GM19324 (cell line): ENCODE measurements around the gene TRIM56.
"Not testable (repeated sequence)": the region's sequence is repeated elsewhere in the genome, so short reads cannot be mapped to it uniquely, and the experiment has no call there.

ENCODE experiments used
- ATAC-seq: cut with Tn5 transposase; IDR thresholded peaks from one replicate; pipeline ENCODE4 v1.9.1; 2021; ENCODE audit warnings: mild to moderate bottlenecking, moderate library complexity; ENCODE audit not compliant: unreplicated experiment, low FRiP score

The TRIM56 gene

DNA sequence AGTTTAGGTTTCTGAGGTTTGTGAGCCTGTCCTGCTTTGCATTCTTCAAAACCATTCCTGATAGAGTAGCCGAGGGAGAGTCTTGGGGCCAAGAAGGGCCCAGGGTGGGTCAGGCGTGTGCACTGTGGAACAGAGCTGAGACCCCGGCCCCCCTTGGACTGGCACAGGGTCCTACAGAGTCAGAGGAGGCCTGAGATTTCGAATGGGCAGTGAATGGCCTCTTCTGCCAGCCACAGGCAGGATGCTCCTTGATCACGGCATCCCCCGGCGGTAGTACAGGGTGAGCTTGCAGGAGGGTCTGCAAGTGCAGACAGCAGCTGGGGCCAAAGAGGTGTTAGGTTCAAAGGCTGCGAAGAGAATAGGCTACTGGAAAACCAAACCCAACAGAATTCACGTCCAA lies 4.6 kb downstream of the TRIM56 start:
- ATAC-seq, result no peak

DNA sequence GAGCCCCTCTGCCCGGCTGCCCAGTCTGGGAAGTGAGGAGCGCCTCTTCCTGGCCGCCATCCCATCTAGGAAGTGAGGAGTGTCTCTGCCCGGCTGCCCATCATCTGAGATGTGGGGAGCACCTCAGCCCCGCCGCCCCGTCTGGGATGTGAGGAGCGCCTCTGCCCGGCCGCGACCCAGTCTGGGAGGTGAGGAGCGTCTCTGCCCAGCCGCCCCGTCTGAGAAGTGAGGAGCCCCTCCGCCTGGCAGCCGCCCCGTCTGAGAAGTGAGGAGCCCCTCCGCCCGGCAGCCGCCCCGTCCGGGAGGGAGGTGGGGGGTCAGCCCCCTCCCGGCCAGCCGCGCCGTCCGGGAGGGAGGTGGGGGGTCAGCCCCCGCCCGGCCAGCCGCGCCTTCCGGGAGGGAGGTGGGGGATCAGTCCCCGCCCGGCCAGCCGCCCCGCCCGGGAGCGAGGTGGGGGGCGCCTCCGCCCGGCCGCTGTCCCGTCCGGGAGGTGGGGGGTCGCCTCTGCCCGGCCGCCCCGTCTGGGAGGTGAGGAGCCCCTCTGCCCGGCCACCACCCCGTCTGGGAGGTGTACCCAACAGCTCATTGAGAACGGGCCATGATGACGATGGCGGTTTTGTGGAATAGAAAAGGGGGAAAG lies 7.1 kb downstream of the TRIM56 start:
- not testable (repeated sequence) for ATAC-seq

DNA sequence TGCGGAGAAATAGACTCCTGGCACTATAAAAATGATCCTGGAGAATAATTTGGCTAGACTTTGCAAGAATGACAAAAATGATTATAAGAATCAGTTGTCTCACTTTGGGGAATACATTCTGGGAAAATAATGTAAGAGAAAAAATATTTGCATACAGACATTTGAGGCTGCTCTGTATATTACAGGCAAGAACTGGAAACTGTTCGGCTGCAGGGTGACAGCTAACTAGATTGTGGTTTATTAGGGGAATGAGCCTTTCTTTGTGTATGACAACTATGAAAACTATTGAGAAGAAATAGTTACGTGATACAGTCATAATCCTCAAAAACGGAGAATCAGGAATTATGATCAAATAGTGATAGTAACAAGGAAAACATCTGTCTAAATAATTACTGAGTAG lies 8.6 kb downstream of the TRIM56 start:
- ATAC-seq, result no peak

DNA sequence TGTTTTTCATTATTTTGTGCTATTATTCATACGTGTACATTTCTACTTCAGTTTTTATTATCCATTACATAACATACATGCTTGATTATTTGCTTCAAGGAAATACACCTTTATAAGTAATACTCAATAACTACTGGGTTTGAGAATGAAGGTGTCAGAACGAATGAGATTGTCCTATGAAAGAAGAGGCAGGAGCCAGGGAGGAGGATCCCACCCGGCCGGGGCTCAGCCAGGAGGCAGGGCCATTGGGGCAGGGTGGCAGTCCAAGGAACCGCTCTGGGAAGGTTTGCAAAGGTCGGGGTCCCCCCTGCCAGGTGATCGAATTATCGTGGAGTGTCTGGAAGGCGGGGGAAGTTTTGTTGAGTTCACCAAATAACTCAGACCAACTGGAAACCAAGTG lies 9.1 kb downstream of the TRIM56 start:
- no peak for ATAC-seq

DNA sequence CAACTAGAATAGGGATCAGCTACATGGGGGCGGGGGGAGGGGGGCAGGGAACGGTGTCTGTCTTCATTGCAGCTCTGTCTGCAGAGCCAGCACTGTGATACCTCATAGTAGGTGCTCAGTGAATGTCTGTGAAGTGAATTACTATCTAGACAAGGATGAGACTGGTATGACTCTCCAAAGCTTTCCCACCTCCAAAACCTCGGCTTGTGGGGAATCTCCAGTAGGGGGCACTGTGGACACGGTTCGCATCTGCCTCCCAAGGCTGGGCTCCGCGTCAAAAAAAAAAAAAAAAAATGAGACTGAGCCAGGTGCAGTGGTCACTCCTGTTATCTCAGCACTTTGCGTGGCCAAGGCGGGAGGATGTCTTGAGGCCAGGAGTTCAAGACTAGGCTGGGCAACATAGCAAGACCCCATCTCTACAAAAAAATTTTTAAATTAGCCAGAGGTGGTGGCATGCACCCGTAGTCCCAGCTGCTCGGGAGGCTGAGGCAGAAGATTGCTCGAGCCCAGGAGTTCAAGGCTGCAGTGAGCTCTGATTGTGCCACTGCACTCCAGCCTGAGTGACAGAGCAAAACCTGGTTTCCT lies 9.6 kb downstream of the TRIM56 start:
- no peak for ATAC-seq

DNA sequence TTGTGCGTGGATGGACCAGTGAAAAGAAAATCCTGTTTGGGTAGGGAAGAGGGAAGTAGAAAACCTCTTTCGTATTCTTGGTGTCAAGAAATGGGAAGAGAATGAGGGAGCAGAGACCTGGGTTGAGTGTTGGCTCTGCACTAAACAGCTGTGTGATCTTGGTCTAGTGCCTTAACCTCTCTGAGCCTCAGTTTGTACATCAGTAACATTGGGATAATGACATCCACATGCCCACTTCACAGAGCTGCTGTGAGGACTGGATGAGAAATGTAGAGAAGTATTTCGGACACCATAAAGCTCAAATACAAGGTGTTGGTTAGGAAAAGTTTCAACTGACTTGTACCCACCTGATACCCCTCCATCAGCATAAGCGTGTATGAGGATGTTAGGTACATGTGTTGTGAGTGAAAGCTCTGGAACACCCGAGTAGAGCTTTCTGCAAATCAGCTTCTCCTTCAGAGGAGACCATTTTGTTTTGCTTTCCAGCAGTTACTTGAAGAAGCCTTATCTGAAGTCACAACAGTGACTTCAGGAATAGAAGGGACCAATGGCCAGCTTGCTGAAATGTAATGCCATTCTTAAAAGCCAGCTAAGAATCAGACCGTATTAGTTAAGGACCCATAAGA lies 11.2 kb downstream of the TRIM56 start:
- ATAC-seq, result no peak

DNA sequence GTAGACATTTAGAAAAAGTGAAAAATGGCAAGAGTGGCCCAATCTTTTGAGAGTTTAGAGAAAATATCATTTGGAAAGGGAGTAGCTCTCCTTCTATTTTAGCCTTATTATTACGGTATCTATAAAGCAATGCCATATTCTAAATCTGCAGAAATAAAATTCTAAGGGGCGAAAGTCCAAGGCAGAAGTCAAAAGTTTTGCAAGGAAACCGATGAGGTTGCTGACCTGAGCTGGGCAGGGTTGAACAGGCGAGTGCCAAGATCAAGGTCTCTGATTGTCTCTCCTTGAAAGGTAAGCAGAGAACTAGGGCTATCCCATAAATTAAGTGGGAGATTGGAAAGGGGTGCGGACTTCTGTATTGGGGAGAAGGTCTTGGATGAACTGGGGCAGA lies 11.7 kb downstream of the TRIM56 start:
- ATAC-seq, result no peak

DNA sequence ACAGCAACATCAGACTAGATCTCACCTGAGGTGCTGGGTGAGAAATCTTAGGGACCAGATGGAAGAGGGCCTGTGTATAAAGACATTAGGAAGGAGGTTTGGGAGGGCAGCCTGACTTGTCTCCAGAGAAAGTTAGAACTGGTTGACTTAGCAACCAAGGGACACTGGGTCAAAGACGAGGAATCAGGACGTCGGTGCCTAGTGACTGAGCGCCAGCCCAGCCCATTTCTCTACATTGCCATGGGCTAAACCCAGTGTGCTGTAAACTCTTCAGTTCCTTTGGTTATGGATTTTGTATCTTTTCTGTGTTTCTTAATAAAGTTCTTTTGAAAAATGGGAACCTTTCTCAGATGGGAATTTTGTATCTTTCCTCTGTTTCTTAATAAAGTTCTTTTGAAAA lies 12.3 kb downstream of the TRIM56 start:
- no peak for ATAC-seq

DNA sequence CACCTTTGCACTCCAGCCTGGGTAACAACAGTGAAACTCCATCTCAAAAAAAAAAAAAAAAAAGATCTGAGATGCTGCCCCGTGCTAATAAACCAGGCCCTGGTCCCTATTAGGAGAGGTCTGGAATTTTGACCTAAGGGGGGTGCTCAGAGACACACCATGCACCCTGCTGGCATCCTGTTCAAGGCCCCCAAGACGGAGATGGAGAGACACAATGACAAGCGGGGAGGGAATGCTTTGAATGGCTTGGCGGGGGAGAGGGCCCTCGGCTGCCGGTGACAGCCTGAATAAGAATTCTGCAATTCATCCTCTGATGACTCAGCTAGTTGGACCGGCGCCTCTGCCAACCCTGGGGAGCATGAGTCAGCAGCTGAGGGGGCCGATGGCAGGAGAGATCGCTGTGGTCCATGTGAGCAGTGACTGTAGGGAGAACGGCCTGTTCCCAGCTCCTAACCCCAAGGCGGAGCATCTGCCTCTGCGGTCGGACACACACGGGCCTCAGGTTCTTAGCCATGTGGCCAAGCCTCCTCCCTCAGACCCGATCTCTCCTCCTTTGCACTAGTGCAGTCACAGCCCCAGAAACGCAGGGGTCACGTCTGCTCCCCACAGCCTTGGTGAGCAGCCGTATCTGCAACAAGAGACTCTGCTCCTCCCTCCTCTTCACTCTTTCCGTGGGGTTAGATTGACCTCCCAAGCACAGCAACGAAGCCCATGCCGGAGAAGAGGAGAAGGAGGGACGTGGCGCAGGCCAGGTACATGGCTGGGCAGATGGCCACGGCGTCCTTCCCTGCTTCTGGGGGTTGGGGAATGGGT lies 14.9 kb downstream of the TRIM56 start:
- no peak for ATAC-seq

DNA sequence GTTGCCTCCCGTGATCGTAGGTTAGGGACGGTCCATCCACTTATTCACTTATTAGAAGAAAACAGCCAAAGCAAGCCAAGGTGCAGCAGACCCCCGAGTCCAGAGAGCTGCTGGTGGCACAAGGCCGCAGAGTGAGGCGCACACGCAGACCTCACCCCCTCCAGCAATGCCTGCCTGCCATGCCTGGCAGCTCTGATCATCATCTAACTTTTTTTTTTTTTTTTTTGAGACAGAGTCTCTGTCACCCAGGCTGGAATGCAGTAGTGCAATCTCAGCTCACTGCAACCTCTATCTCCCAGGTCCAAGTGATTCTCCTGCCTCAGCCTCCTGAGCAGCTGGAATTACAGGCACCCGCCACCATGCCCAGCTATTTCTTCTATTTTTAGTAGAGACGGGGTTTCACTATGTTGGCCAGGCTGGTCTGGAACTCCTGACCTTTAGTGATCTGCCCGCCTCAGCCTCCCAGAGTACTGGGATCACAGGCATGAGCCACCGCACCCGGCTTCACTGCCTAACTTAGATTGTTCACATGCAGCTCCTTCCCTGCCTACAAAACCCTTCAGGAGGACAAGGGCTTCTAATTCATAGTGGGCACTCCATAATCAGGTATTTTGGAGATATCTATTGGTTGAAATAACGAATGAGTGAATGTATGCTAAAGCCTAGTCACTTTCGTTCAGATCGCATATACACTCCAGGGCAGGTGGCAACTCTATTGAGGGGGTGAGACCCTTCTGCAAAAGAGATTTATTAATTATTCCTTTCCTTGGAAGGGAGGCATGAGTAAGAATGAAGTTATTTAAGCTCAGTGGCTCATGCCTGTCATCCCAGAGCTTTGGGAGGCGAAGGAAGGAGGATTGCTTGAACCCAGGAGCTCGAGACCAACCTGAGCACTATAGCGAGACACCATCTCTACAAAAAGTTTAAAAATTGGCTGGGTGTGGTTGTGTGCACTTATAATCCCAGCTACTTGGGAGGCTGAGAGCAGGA lies 15.9 kb downstream of the TRIM56 start:
- ATAC-seq, result no peak

DNA sequence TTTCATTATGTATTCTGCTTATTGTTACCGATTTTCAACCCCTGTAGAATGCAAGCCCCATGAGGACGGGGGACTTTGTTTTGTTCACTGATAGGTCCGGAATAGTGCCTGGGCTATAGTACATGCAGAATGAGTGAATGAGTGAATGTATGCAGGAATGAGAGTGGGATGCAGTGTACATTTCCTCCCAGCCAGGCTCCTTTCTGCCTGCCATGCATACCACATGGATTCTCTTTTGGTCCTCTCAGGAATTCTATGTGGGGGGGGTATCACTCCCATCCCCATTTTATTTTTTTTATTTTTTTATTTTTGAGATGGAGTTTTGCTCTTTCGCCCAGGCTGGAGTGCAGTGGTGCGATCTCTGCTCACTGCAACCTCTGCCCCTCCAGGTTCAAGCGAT lies 16.7 kb downstream of the TRIM56 start:
- no peak for ATAC-seq

DNA sequence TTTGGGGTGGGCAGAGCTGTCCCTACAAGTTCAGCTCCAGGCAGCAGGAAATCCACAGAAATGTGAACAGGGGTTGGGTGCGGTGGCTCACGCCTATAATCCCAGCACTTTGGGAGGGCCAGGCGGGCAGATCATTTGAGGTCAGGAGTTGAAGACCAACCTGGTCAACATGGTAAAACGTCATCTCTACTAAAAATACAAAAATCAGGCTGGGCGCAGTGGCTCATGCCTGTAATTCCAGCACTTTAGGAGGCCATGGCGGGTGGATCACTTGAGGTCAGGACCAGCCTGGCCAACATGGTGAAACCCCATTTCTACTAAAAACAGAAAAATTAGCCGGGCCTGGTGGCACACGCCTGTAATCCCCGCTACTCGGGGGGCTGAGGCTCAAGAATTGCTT lies 18.4 kb downstream of the TRIM56 start:
- not testable (repeated sequence) for ATAC-seq

DNA sequence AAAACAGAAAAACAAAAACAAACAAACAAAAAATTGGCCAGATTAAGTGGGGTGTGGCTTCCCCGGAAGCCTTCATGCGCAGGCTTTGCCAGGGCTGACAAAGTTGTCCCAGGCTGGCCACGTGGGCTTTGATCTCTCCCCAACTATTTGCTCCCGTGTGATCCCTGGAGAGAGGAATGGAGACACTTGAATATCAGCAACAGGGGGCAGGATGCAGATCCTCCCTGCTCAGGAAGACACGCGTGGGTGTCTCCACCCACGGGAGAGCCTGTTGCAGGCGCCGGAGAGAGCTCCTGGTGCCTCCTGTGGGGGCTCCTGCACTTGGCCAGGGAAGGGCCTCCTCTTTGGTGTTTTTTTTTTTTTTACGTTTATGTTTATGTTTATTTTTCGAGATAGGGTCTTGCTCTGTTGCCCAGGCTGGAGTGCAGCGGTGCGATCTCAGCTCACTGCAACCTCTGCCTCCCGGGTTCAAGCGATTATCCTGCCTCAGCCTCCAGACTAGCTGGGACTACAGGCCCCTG lies 19.0 kb downstream of the TRIM56 start:
- ATAC-seq, result no peak

DNA sequence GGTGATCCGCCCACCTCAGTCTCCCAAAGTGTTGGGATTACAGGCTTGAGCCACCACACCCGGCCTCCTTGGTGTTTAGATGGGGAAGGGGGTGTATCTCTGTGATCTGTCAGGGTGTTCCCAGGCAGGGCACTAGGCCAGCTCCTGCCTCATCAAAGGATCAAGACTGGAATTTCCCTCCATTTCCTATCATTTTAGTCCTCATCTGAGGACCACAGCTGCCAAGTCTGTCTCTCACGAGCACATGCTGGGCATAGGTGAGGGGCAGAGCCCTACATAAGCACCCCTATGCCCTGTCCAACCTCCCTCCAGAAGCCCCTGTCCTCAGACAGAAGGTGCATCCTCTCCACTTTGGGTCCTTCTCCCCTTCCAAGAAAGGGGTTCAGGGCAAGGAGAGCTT lies 19.5 kb downstream of the TRIM56 start:
- ATAC-seq, result no peak

DNA sequence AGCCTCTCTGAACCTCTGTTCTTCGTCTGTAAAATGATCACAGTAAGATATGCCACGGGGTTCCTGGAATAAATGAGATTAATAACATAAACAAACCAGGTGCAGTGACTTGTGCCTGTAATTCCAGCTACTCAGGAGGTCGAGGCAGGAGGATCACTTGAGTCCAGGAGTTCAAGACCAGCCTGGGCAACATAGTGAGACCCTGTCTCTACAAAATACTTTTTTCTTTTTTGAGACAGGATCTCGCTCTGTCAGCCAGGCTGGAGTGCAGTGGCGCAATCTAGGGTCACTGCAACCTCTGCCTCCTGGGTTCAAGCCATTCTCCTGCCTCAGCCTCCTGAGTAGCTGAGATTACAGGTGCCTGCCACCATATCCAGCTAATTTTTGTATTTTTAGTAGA lies 20.0 kb downstream of the TRIM56 start:
- ATAC-seq, result not testable (repeated sequence)

DNA sequence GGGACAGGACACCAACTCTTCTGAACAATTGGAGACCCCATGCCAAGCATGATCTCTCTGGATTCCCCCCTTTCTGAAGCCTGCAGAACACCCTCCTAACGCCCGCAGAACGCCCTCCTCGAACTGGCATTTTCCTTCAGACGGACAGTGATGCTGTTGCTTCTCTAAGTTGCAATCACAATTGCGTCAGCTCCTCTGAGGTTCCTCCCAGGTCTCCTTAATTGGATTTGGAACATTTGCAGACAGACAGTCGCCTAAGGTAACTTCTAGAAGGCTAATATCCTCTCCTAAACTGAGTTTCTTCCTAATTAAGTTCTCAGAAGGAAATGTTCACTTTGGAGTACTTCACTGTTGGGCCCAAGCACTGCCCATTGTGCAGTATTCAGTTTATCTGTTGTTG lies 21.1 kb downstream of the TRIM56 start:
- ATAC-seq, result no peak

DNA sequence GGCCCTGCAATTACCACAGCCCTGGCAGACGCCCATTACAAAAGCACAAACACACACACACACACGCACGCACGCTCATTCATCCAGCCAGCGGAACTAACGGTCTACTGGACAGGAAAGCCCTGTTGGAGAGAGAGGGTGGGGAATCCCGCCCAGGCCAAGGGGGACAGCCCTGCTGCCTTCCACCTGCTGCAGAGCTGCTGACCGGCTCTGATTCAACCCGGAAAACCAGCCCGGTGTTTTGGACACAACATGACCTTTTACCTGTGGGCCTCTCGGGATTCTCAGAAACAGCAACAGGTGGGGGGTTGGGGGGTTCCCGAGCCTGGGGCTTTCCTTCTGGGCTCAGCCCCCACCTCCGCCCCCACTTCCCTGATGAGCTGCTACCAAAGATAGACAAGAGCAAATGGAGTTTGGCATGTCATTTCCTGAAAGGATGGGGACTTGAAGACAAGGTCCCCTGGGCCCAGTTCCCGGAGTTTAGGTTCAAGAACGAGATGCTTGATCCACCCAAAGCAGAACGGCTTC lies 23.1 kb downstream of the TRIM56 start:
- ATAC-seq, result no peak

DNA sequence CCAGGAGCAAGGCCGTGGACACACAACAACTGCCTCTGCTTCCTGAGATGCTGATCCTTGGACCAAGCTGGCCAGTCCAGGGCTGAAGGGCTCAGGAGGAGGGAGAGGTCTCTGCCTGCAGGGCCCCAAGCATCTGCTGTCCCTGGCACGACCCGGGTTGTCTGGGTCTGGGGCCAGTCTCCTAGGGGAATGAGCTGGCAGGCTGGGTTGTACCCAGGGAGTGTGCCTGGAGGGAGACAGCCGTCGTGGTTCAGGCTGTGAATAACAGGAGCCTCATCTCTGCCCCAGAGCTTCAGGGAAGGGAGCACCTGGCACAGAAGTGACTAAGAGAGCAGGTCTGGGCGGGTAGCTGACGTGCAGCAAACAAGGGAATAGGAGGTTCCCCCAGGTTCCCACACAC lies 23.7 kb downstream of the TRIM56 start:
- no peak for ATAC-seq

DNA sequence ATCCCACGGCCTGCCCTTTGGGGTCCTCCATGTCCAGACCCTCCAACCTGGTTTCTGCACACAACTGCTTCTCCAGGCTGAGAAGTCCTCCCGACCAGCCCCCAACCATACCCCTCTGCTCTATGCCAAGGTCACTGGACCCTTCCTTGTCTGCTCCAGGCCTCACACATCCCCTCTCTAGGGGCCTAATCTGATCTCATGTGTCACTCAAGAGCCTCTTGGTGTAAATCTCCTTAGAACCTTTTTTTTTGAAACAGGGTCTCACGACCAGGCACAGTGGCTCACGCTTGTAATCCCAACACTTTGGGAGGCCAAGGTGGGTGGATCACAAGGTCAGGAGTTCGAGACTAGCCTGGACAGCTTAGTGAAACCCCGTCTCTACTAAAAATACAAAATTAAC lies 24.1 kb downstream of the TRIM56 start:
- no peak for ATAC-seq

DNA sequence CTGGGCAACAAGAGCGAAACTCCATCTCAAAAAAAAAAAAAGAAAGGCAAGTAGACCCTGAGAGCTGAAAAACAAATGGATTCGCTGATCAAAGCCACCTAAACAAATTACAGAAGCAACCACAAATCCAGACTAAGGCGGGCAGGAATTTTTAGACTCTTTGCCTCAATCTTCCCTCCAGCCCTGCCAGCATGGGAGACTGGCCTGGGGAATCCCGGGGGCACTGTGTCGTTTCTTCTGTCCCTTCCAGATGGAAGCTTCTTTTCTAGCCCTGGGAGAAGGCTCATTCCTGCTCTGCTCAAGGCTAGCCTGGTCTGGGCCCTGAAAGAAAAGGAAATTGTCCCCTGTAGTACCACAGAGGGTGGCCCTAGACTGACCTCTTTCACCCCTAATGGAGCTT lies 26.0 kb downstream of the TRIM56 start:
- no peak for ATAC-seq
